Ishikawa (cell line): ENCODE data around the gene SNRK.

Source experiments
- CEBPB ChIP-seq: IDR thresholded peaks from 2 replicates; pipeline ENCODE4 v1.6.1; 2012
- CREB1 ChIP-seq: IDR thresholded peaks from 2 replicates; pipeline ENCODE4 v1.6.1; 2012; ENCODE audit warnings: low read depth
- EGR1 ChIP-seq: IDR thresholded peaks from 2 replicates; pipeline ENCODE4 v1.6.1; 2012
- EP300 ChIP-seq: IDR thresholded peaks from 2 replicates; pipeline ENCODE4 v1.6.1; 2012; ENCODE audit warnings: borderline replicate concordance
- FOXM1 ChIP-seq: IDR thresholded peaks from 2 replicates; pipeline ENCODE4 v1.6.1; 2012; ENCODE audit warnings: low read depth, borderline replicate concordance
- MAX ChIP-seq: IDR thresholded peaks from 2 replicates; pipeline ENCODE4 v1.6.1; 2012
- NFIC ChIP-seq: IDR thresholded peaks from 2 replicates; pipeline ENCODE4 v1.6.1; 2012
- RAD21 ChIP-seq: IDR thresholded peaks from 2 replicates; pipeline ENCODE4 v1.6.1; 2012; ENCODE audit warnings: low read depth
- REST ChIP-seq: IDR thresholded peaks from 2 replicates; pipeline ENCODE4 v1.6.1; 2012; ENCODE audit warnings: low read depth, mild to moderate bottlenecking
- TAF1 ChIP-seq: IDR thresholded peaks from 2 replicates; pipeline ENCODE4 v1.6.1; 2012; ENCODE audit warnings: low read depth, mild to moderate bottlenecking
- TCF12 ChIP-seq: IDR thresholded peaks from 2 replicates; pipeline ENCODE4 v1.6.1; 2012; ENCODE audit warnings: low read depth
- TEAD4 ChIP-seq: IDR thresholded peaks from 2 replicates; pipeline ENCODE4 v1.6.1; 2012
- USF1 ChIP-seq: IDR thresholded peaks from 2 replicates; pipeline ENCODE4 v1.6.1; 2012
- YY1 ChIP-seq: IDR thresholded peaks from 2 replicates; pipeline ENCODE4 v1.6.1; 2012; ENCODE audit warnings: low read depth
- ZBTB7A ChIP-seq: IDR thresholded peaks from 2 replicates; pipeline ENCODE4 v1.6.1; 2012; ENCODE audit warnings: low read depth

Gene SNRK

GRCh38 chr3:43343185-43343584 lies 56.8 kb downstream of the SNRK start:
- no peak for TF ChIP-seq CREB1
- no peak for TF ChIP-seq NFIC
- no peak for TF ChIP-seq YY1
- TF ChIP-seq TAF1: no peak
- no peak for TF ChIP-seq MAX

GRCh38 chr3:43343815-43344214 lies 57.5 kb downstream of the SNRK start:
- TF ChIP-seq YY1 (no peak), TEAD4 (no peak), TCF12 (no peak), RAD21 (no peak), USF1 (no peak)

GRCh38 chr3:43344520-43344919 lies 58.2 kb downstream of the SNRK start:
- TF ChIP-seq TEAD4 (no peak), RAD21 (no peak), ZBTB7A (no peak), TCF12 (no peak), USF1 (no peak), CREB1 (no peak), CEBPB (no peak), REST (no peak), YY1 (no peak), NFIC (no peak), FOXM1 (no peak), EGR1 (no peak), TAF1 (no peak), EP300 (no peak), MAX (no peak)

GRCh38 chr3:43345246-43345645 lies 58.9 kb downstream of the SNRK start:
- no peak for TF ChIP-seq MAX
- TF ChIP-seq EP300: no peak

- TF ChIP-seq USF1: no peak
- TF ChIP-seq EGR1: no peak
- TF ChIP-seq FOXM1: no peak
- TF ChIP-seq TEAD4: no peak
- no peak for TF ChIP-seq ZBTB7A
- TF ChIP-seq CREB1: no peak
- no peak for TF ChIP-seq NFIC
- TF ChIP-seq MAX: no peak
- TF ChIP-seq RAD21: no peak
- TF ChIP-seq YY1: no peak
- TF ChIP-seq TCF12: no peak
- TF ChIP-seq TAF1: no peak
- no peak for TF ChIP-seq CEBPB
- no peak for TF ChIP-seq EP300
Observed at GRCh38 chr3:43345877-43346276, 59.5 kb downstream of the SNRK start.

- TF ChIP-seq MAX: no peak
Observed at GRCh38 chr3:43346978-43347749, 60.8 kb downstream of the SNRK start.

- TF ChIP-seq TEAD4 (no peak), EP300 (no peak), ZBTB7A (no peak), RAD21 (no peak), NFIC (no peak), EGR1 (no peak), TAF1 (no peak), YY1 (no peak), REST (no peak), CREB1 (no peak), USF1 (no peak), TCF12 (no peak), CEBPB (no peak)
Observed at GRCh38 chr3:43347774-43348173, 61.4 kb downstream of the SNRK start.
